GM12878 (cell line): ENCODE measurements around the gene TRHDE. TPM values are rescaled to one million over a fixed set of nuclear protein-coding genes. Genes with fewer than 3 reads are reported as not detected.

ENCODE experiments used
- ATAC-seq: fragments of 200-7000 bp; cut with Tn5 transposase; 3 replicates; pipeline ENCODE4 v1.9.1; 2020; ENCODE audit warnings: mild to moderate bottlenecking, moderate library complexity
- BruUV-seq: library from RNA; stranded (reverse); fragments of 400-500 nt; replicated peaks from 2 replicates; lab custom pipeline; 2021; lab: Mats Ljungman, UMichigan
- CTCF ChIA-PET: fragments of 300-600 bp; sonication (Branson Sonifier 250); formaldehyde crosslinking; extraction: SDS; loops from one replicate; lab custom pipeline; 2021; ENCODE audit warnings: inconsistent platforms; lab: Yijun Ruan, JAX
- POLR2A ChIA-PET: fragments of 350-600 bp; formaldehyde crosslinking; extraction: SDS; loops from one replicate; lab custom pipeline; 2021; ENCODE audit warnings: inconsistent platforms; lab: Charles Lee
- RAD21 ChIA-PET: fragments of 300-600 bp; sonication (Branson Sonifier 250); formaldehyde crosslinking; loops from one replicate; lab custom pipeline; 2023; ENCODE audit warnings: antibody characterized with exemption; ENCODE audit not compliant: unreplicated experiment; lab: Charles Lee
- SMC1A ChIA-PET: fragments of 300-600 bp; sonication (Branson Sonifier 250); formaldehyde crosslinking; loops from one replicate; lab custom pipeline; 2023; ENCODE audit not compliant: unreplicated experiment, uncharacterized antibody; lab: Charles Lee
- DNase-seq: peaks from one replicate; pipeline ENCODE4 v3.0.0-alpha.2; 2011; ENCODE audit warnings: low read depth, low spot score
- FAIRE-seq: peaks from 3 replicates; lab custom pipeline; 2011; peaks lifted over from hg19 to GRCh38; lab: Jason Lieb, UNC
- H2AFZ ChIP-seq: 2 replicates; pipeline ENCODE4 v1.6.0; 2011; ENCODE audit warnings: low read depth, low read length, control low read depth; ENCODE audit not compliant: control insufficient read depth
- H3K27ac ChIP-seq: 2 replicates; pipeline ENCODE4 v1.5.1; 2011; ENCODE audit warnings: control low read depth; ENCODE audit not compliant: control insufficient read depth, insufficient read depth
- H3K27me3 ChIP-seq, 2 experiments: replicated peaks in 1 of 2; 2 replicates each; pipeline versions ENCODE4 v1.6.0 to v1.6.1; 2011; ENCODE audit warnings: low read length in 1 of 2; ENCODE audit not compliant: control insufficient read depth in 2 of 2, insufficient read depth in 2 of 2
- H3K36me3 ChIP-seq, 2 experiments: 2 replicates each; pipeline ENCODE4 v1.5.1; 2011; ENCODE audit warnings: low read length in 1 of 2; ENCODE audit not compliant: control insufficient read depth in 2 of 2, insufficient read depth in 2 of 2
- H3K4me1 ChIP-seq: 2 replicates; pipeline ENCODE4 v1.6.1; 2011; ENCODE audit warnings: mild to moderate bottlenecking, low read length, moderate library complexity, mixed read lengths; ENCODE audit not compliant: control insufficient read depth, insufficient read depth
- H3K4me2 ChIP-seq: 2 replicates; pipeline ENCODE4 v1.6.0; 2011; ENCODE audit warnings: control low read depth; ENCODE audit not compliant: control insufficient read depth, insufficient read depth
- H3K4me3 ChIP-seq: fragments of 200-600 bp; sonication (generic); 2 replicates; pipeline ENCODE4 v1.5.1; 2016
- H3K79me2 ChIP-seq: 2 replicates; pipeline ENCODE4 v1.6.0; 2011; ENCODE audit warnings: low read length; ENCODE audit not compliant: control insufficient read depth, insufficient read depth
- H3K9ac ChIP-seq: 2 replicates; pipeline ENCODE4 v1.8.0; 2011; ENCODE audit warnings: low read length, control low read depth, mixed read lengths; ENCODE audit not compliant: control insufficient read depth, insufficient read depth
- H3K9me3 ChIP-seq: replicated peaks from 3 replicates; pipeline ENCODE4 v1.5.1; 2011; ENCODE audit warnings: mild to moderate bottlenecking, low read length; ENCODE audit not compliant: control insufficient read depth, insufficient read depth
- H4K20me1 ChIP-seq: 2 replicates; pipeline ENCODE4 v1.6.0; 2011; ENCODE audit not compliant: control insufficient read depth, insufficient read depth
- ASH2L ChIP-seq: fragments of 300-600, 200-600 bp; sonication (generic); IDR thresholded peaks from 2 replicates; pipeline ENCODE4 v1.6.1; 2017; ENCODE audit warnings: low read depth, mild to moderate bottlenecking, borderline replicate concordance
- CEBPB ChIP-seq, 2 experiments: fragments of 150-350 bp in 1 of 2; IDR thresholded peaks; 2 replicates each; pipeline ENCODE4 v1.6.1; 2012 to 2014; ENCODE audit warnings: low read depth in 2 of 2, low read length in 2 of 2, borderline replicate concordance in 1 of 2, inconsistent platforms in 1 of 2
- CTCF ChIP-seq, 3 experiments: IDR thresholded peaks in 2 of 3; conservative IDR thresholded peaks in 1 of 3; 2 replicates each; pipeline ENCODE4 v1.5.1; 2011; ENCODE audit warnings: low read depth in 3 of 3, low read length in 3 of 3, mild to moderate bottlenecking in 3 of 3, control low read depth in 2 of 3, moderate library complexity in 2 of 3, inconsistent platforms in 1 of 3, mixed read lengths in 1 of 3; ENCODE audit not compliant: control insufficient read depth in 2 of 3, insufficient read depth in 1 of 3; ENCODE audit errors: extremely low read depth in 1 of 3
- E2F8 ChIP-seq: fragments of 450-650 bp; IDR thresholded peaks from 2 replicates; pipeline ENCODE4 v1.6.1; 2018; ENCODE audit warnings: mild to moderate bottlenecking, low read depth, moderate library complexity; ENCODE audit not compliant: partially characterized antibody
- HDGF ChIP-seq: fragments of 450-650 bp; IDR thresholded peaks from 2 replicates; pipeline ENCODE4 v1.6.1; 2016; ENCODE audit warnings: antibody characterized with exemption
- IRF4 ChIP-seq: IDR thresholded peaks from 2 replicates; pipeline ENCODE4 v1.6.1; 2011; ENCODE audit warnings: low read depth, low read length
- JUND ChIP-seq: IDR thresholded peaks from 2 replicates; pipeline ENCODE4 v1.6.1; 2012; ENCODE audit warnings: low read depth, mild to moderate bottlenecking, low read length, improper control_type of control experiment, moderate library complexity
- MEF2A ChIP-seq: IDR thresholded peaks from 2 replicates; pipeline ENCODE4 v1.6.1; 2011; ENCODE audit warnings: low read depth, mild to moderate bottlenecking, low read length, moderate library complexity; ENCODE audit not compliant: insufficient read depth
- MTA2 ChIP-seq: fragments of 450-650 bp; IDR thresholded peaks from 2 replicates; pipeline ENCODE4 v1.6.1; 2016; ENCODE audit warnings: low read depth, mild to moderate bottlenecking, moderate library complexity
- STAT3 ChIP-seq: IDR thresholded peaks from 2 replicates; pipeline ENCODE4 v1.6.1; 2011; ENCODE audit warnings: low read depth, low read length, improper control_type of control experiment
- TBL1XR1 ChIP-seq: IDR thresholded peaks from 2 replicates; pipeline ENCODE4 v1.6.1; 2012; ENCODE audit warnings: low read depth, low read length, improper control_type of control experiment
- ZBTB4 ChIP-seq: fragments of 450-650 bp; formaldehyde crosslinking; IDR thresholded peaks from 2 replicates; pipeline ENCODE4 v1.4.0; 2022; ENCODE audit warnings: mild to moderate bottlenecking, moderate library complexity
- WGBS: methylation state at CpG from one replicate; pipeline ENCODE4 v1.1.6; 2016; ENCODE audit warnings: low lambda C conversion rate; ENCODE audit not compliant: insufficient replicate concordance, insufficient coverage; ENCODE audit errors: missing lambda C conversion rate; 5-methylcytosine and 5-hydroxymethylcytosine counted together
- in situ Hi-C: fragments of 300-500 bp; cut with MboI; formaldehyde crosslinking; loops from 9 replicates; pipeline ENCODE4 v1.14.3; 2018; ENCODE audit warnings: mixed read lengths
- intact Hi-C: fragments of 100-400 bp; cut with micrococcal nuclease; formaldehyde crosslinking; loops from one replicate; pipeline ENCODE4 v1.14.2; 2022; ENCODE audit not compliant: unreplicated experiment
- polyA plus RNA-seq, 11 experiments: library from polyadenylated mRNA; depleted of rRNA in 4 of 11; unstranded in 6 of 11; stranded (reverse) in 5 of 11; fragments of >200 nt; fragmentation: Nextera tagmentation in 4 of 11; fragmentation: Illumina TruSeq in 1 of 11; extraction: Ambion mirVana in 4 of 11; extraction: Trizol in 1 of 11; gene quantifications; 1 replicate in 1 of 11; 2 replicates in 10 of 11; pipeline versions ENCODE4 v1.2.1 to v1.2.3, GENCODE V29; 2011 to 2016; ENCODE audit warnings: inconsistent platforms in 2 of 11, missing spikeins in 2 of 11, low read depth in 1 of 11
- total RNA-seq, 4 experiments: library from RNA; depleted of rRNA in 3 of 4; stranded (reverse); fragments of >200 nt in 3 of 4; fragmentation: Illumina TruSeq in 1 of 4; extraction: Trizol in 1 of 4; gene quantifications; 2 replicates each; pipeline versions ENCODE4 v1.2.1 to v1.2.3, GENCODE V29; 2013 to 2021

Gene TRHDE
- total and polyA plus RNA-seq, 10 of the 15 experiments (the other 5 are each of a cell fraction or from before 2014, with no cell fraction given): not detected

- no peaks in the 10 kb centered on the region for H3K27me3 ChIP-seq
- POLR2A ChIA-PET: interaction anchor here (0.6 kb wide), 1 partner anchor 95 kb away, joined by 6 read pairs; no protein-coding TSS in a partner anchor
- H3K27ac ChIP-seq: no peak overlapping the region
- intact Hi-C loops: no loop called here
- no peak overlapping the region for H3K9ac ChIP-seq
- DNase-seq: no peak
- WGBS: 54% methylated on average over 6 of the region's 6 CpGs
- H3K36me3 ChIP-seq: no peaks in the 10 kb centered on the region
- no peak overlapping the region for H2AFZ ChIP-seq
- no peaks in the 10 kb centered on the region for H4K20me1 ChIP-seq
- TF ChIP-seq ZBTB4 (no peak), ASH2L (no peak), JUND (no peak), HDGF (no peak), IRF4 (no peak), STAT3 (no peak), E2F8 (no peak), CTCF (IDR thresholded peaks at IDR 0.05 in 2 of 3, conservative IDR thresholded peaks at IDR 0.05 in 1 of 3; ENCODE audit: control insufficient read depth in 2 of 3, extremely low read depth in 1 of 3, insufficient read depth in 1 of 3, low read depth in 3 of 3, low read length in 3 of 3) (no peak), MEF2A (no peak), MTA2 (no peak), TBL1XR1 (no peak), CEBPB (IDR thresholded peaks at IDR 0.05; ENCODE audit: borderline replicate concordance in 1 of 2, low read depth in 2 of 2, low read length in 2 of 2) (no peak)
- TF ChIP-seq, all 136 proteins: peak for 0
- in situ Hi-C loops: no loop called here
- ChIA-PET RAD21 (no interaction called here), CTCF (interaction anchor here (0.7 to 1.0 kb wide), 2 partner anchors 20 to 23 kb away, joined by 3 read pairs; no protein-coding TSS in a partner anchor), SMC1A (no interaction called here)
- Histone ChIP-seq H3K9me3 (no peaks in the 10 kb centered on the region), H3K4me2 (no peak overlapping the region), H3K4me3 (no peak overlapping the region), H3K4me1 (no peaks in the 10 kb centered on the region), H3K79me2 (no peaks in the 10 kb centered on the region)
- BruUV-seq: no TSS peak
- ATAC-seq (no peak), FAIRE-seq (no peak)
Observed at GRCh38 chr12:72307229-72307628, 35.1 kb downstream of the TRHDE start.
